Lower leg skin (tissue), 4 donors: ENCODE results near the gene CDC14A. TPM values are rescaled to one million over a fixed set of nuclear protein-coding genes. Genes with fewer than 3 reads are reported as not detected.

ENCODE experiments used
- DNase-seq, 2 donors: peaks; one replicate each; pipeline ENCODE4 v3.0.0-alpha.2; 2019; ENCODE audit warnings: low spot score in 2 of 2
- H3K4me3 ChIP-seq: fragments of 200-600 bp; sonication (generic); 2 replicates; pipeline ENCODE4 v1.5.1; 2017; ENCODE audit warnings: mild to moderate bottlenecking, low read depth; ENCODE audit not compliant: poor library complexity, severe bottlenecking
- POLR2A ChIP-seq, 2 donors: fragments of 450-650 bp; IDR thresholded peaks; one replicate each; pipeline ENCODE4 v1.6.1; 2016 to 2017; ENCODE audit warnings: antibody characterized with exemption in 2 of 2, mild to moderate bottlenecking in 1 of 2, moderate library complexity in 1 of 2
- WGBS, 2 donors: methylation state at CpG; one replicate each; pipeline ENCODE4 v1.1.5; 2018; 5-methylcytosine and 5-hydroxymethylcytosine counted together
- intact Hi-C: fragments of 100-400 bp; cut with DNase I; formaldehyde crosslinking; loops from one replicate; pipeline ENCODE4 v1.15.0; 2023; ENCODE audit warnings: low total_unique reads
- total RNA-seq, 4 donors: library from RNA; depleted of rRNA; stranded (reverse); fragments of >200 nt; gene quantifications; one replicate each; pipeline ENCODE4 v1.1.0, GENCODE V29; 2016
- TF ChIP-seq, protein P1 (sequence below), 3 donors: fragments of 450-650 bp; IDR thresholded peaks; one replicate each; pipeline ENCODE4 v1.5.1; 2016; ENCODE audit warnings: antibody characterized with exemption in 3 of 3, mild to moderate bottlenecking in 3 of 3, moderate library complexity in 2 of 3

Gene CDC14A
- total RNA-seq, 4 donors from 2014 or later = 13.5 to 15.4 (median 14.4) TPM

DNA sequence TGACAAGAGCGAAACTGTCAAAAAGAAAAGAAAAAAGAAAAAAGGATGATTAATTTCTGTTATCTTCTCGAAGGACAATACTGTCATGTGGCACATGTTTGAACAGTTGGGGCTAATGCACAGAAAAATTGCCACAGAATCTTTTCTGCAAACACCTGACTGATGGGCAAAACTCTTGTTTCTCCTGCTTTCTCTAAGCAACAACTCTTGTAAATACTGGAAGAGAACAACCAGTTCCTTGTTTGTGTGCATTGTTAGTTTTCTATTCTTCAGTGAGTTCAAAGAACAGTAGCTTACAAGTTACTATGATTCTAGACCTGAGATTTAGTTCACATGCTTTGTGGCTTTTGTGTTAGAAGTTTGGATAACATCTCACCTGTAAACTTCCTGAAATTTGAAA, 60.7 kb downstream of the CDC14A start:
- no peak for DNase-seq
- WGBS, 2 donors = 80 to 88% methylated on average over 2 of the region's 2 CpGs
- no peak overlapping the region for H3K4me3 ChIP-seq
- intact Hi-C loops = no loop called here
- no peak for TF ChIP-seq POLR2A (IDR thresholded peaks at IDR 0.05)
- TF ChIP-seq, protein P1, sequence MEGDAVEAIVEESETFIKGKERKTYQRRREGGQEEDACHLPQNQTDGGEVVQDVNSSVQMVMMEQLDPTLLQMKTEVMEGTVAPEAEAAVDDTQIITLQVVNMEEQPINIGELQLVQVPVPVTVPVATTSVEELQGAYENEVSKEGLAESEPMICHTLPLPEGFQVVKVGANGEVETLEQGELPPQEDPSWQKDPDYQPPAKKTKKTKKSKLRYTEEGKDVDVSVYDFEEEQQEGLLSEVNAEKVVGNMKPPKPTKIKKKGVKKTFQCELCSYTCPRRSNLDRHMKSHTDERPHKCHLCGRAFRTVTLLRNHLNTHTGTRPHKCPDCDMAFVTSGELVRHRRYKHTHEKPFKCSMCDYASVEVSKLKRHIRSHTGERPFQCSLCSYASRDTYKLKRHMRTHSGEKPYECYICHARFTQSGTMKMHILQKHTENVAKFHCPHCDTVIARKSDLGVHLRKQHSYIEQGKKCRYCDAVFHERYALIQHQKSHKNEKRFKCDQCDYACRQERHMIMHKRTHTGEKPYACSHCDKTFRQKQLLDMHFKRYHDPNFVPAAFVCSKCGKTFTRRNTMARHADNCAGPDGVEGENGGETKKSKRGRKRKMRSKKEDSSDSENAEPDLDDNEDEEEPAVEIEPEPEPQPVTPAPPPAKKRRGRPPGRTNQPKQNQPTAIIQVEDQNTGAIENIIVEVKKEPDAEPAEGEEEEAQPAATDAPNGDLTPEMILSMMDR (IDR thresholded peaks at IDR 0.05) = no peak

DNA sequence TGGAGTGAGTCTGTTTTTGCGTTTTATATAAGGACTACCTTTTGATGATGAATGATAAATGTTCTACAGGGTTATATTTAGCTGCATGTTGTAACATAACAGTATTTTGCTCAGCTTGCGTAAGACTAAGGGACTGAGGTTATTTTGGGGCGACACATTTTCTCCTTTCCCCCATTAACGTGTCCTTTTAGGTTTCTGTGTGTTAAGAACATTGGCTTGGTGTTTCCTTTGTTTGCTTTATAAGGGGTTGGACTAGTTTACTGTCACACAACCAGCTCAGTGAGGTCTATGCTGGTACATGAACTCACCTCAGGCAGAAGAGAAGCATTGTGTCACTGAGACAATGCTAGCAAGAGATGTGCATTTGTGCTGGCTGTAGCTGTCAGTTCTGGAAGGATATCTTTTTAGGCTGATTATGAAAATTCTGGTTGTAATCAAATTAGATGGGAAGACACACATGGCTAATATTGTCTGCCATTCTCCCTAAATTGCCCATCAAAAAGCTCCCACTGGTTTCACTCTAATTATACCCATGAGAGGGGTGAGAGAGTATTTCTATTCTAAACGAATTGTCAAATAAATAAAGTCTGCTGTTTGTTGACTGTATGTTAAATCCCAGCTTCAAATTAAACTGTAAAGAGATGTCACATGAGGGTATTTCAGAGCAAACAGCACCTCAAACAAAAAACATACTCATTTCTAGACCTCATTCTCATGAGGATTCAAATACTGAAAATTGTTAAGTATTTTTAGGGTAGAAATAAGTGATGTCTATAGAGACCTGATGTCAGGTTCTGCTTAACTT, 62.6 kb downstream of the CDC14A start:
- no peak overlapping the region for H3K4me3 ChIP-seq
- intact Hi-C loops = no loop called here
- WGBS, 2 donors = 44 to 47% methylated on average over 5 of the region's 5 CpGs
- TF ChIP-seq, protein P1 (IDR thresholded peaks at IDR 0.05) = no peak
- no peak for TF ChIP-seq POLR2A (IDR thresholded peaks at IDR 0.05)
- no peak for DNase-seq

DNA sequence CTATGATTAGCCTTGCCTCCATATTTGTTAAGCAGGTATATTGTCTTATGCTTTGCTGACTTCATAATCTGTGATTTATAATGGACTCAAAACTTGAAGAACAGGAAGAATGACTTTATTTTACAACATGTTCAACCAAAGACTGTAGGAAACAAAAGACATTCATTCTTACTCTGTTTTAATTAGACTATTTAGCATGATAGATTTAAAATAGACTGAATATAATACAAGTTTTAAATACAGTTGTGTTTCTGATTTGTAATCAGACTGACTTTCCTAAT, 63.1 kb downstream of the CDC14A start:
- intact Hi-C loops = no loop called here
- TF ChIP-seq, protein P1 (IDR thresholded peaks at IDR 0.05) = no peak
- TF ChIP-seq POLR2A (IDR thresholded peaks at IDR 0.05) = no peak
- DNase-seq = no peak
- no peak overlapping the region for H3K4me3 ChIP-seq

DNA sequence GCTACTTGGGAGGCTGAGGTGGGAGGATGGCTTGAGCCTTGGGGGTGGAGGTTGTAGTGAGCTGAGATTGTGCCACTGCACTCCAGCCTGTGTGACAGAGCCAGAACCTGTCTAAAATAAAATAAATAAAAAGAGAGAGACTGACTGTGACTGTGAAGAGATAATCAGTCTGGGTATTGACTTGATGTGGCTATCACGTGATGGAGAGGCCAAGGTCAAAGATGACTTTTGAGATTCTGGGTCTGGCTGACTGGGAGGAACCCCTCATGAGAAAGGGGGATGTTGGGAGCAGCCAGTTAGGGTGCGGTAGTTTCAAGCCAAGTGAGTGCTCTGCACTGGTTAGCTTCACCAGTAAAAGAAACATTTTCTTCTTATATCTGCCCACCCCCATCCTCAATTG, 66.8 kb downstream of the CDC14A start:
- H3K4me3 ChIP-seq = no peak overlapping the region
- no peak for DNase-seq
- 87 to 94% methylated on average over 2 of the region's 2 CpGs for WGBS, 2 donors
- TF ChIP-seq POLR2A (IDR thresholded peaks at IDR 0.05) = no peak
- intact Hi-C loops = no loop called here

DNA sequence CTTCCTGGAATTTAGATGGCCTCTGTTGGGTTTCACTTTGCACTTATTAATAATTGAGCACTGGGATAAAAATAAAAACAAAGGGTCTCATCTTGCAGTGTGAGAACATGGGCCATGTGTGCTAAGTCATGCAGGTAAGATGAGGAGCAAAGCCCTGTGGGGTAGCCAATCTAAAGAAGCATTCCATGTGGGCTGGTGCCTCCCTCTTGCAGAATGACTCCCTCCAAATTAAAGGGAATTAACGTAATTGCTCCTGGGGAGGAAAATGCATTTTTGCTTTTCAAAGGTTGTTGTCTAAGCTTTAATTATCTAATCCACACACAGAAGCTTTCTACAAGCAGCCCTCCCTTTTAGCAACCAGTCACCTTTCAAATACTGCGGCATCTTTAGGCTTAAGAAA, 69.8 kb downstream of the CDC14A start:
- 81 to 85% methylated on average over 2 of the region's 2 CpGs for WGBS, 2 donors
- intact Hi-C loops = no loop called here
- no peak overlapping the region for H3K4me3 ChIP-seq
- no peak for DNase-seq
- TF ChIP-seq POLR2A (IDR thresholded peaks at IDR 0.05) = no peak
- TF ChIP-seq, protein P1 (IDR thresholded peaks at IDR 0.05) = no peak

DNA sequence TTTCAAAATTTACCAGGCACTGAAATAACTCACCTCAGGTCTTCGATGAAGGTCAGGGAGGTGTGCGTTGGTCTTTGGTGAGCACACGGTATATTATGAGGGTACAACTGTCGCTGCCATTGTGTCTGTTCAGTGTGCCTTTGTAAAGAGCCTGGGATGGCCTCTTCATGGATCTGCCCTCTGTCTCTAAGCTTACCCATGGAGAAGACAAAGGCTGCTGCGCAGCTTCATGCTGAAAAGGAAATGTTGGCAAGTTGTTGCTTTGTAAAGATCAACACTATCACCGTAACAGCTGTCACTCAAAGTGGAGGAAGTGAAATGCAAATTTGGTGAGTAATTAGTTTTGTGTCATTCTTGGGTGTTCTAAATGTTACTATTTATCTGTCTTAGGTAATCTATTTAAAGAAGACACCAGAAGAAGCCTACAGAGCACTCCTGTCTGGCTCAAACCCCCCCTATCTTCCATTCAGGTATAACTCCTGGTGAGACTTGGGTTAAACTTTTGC, 71.6 kb downstream of the CDC14A start:
- no peak for DNase-seq
- 87 to 94% methylated on average over 6 of the region's 6 CpGs for WGBS, 2 donors
- no peak overlapping the region for H3K4me3 ChIP-seq
- no peak for TF ChIP-seq POLR2A (IDR thresholded peaks at IDR 0.05)
- TF ChIP-seq, protein P1 (IDR thresholded peaks at IDR 0.05) = no peak
- intact Hi-C loops = no loop called here
